ENCODE data around the gene NKAIN2.
"Not testable (repeated sequence)": the region's sequence is repeated elsewhere in the genome, so short reads cannot be mapped to it uniquely, and the experiment has no call there.

Gene NKAIN2

DNA sequence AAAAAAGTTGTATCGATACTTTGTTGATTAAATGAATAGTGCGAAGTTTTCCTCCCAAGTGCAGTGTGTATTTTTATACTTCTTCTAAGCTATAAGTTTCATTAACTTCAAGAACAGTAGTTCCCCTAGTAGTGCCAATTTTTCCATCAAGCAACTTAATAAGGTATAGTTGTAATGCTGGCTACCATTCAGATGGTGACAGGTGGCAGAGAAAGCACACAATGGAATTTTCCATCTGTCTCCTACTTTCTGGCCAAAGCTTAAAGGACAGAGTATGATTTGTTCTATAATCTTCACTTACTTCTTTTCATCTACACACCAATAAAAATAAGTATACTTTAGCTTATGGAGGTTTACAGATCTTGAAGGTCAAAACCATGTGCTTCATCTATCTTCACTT lies 431.1 kb downstream of the NKAIN2 start:
- H3K4me3 ChIP-seq (ENCODE audit: low read depth, low read length) = no peak overlapping the region
- TF ChIP-seq, protein P1, sequence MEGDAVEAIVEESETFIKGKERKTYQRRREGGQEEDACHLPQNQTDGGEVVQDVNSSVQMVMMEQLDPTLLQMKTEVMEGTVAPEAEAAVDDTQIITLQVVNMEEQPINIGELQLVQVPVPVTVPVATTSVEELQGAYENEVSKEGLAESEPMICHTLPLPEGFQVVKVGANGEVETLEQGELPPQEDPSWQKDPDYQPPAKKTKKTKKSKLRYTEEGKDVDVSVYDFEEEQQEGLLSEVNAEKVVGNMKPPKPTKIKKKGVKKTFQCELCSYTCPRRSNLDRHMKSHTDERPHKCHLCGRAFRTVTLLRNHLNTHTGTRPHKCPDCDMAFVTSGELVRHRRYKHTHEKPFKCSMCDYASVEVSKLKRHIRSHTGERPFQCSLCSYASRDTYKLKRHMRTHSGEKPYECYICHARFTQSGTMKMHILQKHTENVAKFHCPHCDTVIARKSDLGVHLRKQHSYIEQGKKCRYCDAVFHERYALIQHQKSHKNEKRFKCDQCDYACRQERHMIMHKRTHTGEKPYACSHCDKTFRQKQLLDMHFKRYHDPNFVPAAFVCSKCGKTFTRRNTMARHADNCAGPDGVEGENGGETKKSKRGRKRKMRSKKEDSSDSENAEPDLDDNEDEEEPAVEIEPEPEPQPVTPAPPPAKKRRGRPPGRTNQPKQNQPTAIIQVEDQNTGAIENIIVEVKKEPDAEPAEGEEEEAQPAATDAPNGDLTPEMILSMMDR (IDR thresholded peaks at IDR 0.05; ENCODE audit: low read depth, low read length) = no peak

DNA sequence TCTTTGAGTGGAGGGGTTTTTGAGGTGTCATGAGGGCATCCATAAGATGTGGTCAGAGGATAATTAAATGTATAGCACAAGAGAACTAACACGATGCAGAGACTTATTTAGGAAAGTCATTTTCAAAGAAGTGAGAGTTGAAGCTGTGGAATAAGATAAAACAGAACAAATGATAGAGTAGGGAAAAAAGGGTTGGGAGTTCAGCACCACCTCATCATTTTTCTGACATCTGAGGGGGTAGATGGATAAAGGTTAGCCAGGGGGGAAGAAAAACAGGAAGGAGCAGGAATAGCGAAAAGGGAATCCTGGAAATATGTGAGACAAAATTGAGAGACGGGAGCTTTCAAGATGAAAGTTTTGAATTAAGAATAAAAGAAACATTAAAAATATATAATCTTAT lies 434.2 kb downstream of the NKAIN2 start:
- TF ChIP-seq, protein P1 (IDR thresholded peaks at IDR 0.05; ENCODE audit: low read depth, low read length) = no peak
- H3K4me3 ChIP-seq (ENCODE audit: low read depth, low read length) = no peak overlapping the region

- H3K4me3 ChIP-seq (ENCODE audit: low read depth, low read length) = not testable (repeated sequence)
Measured at GRCh38 chr6:124238408-124238807, 434.7 kb downstream of the NKAIN2 start.

GRCh38 chr6:124254941-124255685 lies 451.4 kb downstream of the NKAIN2 start:
- TF ChIP-seq, protein P1 (IDR thresholded peaks at IDR 0.05; ENCODE audit: low read depth, low read length) = no peak
- no peak overlapping the region for H3K4me3 ChIP-seq (ENCODE audit: low read depth, low read length)

- H3K4me3 ChIP-seq (ENCODE audit: low read depth, low read length) = no peak overlapping the region
- TF ChIP-seq, protein P1 (IDR thresholded peaks at IDR 0.05; ENCODE audit: low read depth, low read length) = no peak
Measured at GRCh38 chr6:124260337-124260736, 456.7 kb downstream of the NKAIN2 start.

- TF ChIP-seq, protein P1 (IDR thresholded peaks at IDR 0.05; ENCODE audit: low read depth, low read length) = no peak
- H3K4me3 ChIP-seq (ENCODE audit: low read depth, low read length) = no peak overlapping the region
Measured at GRCh38 chr6:124269733-124270132, 466.1 kb downstream of the NKAIN2 start.

DNA sequence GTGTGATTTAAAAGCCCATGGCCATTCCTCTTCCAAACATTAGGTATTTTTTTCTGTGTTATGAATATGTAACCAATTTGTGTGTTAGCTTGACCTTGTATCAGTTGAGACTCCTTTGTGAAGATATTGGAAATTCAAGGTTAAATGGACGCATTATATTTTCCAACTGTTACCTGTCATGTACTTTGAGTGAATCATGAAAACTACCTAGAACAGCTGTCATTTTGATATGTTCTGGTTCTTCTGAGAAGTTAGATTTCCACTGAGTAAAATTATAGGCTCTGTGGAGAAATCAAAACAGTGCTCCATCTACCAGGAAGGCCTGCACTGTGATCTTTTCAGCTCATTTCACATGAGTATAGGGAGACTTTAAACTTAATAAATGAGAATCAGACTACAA lies 470.0 kb downstream of the NKAIN2 start:
- H3K4me3 ChIP-seq (ENCODE audit: low read depth, low read length) = no peak overlapping the region
- TF ChIP-seq, protein P1 (IDR thresholded peaks at IDR 0.05; ENCODE audit: low read depth, low read length) = no peak

DNA sequence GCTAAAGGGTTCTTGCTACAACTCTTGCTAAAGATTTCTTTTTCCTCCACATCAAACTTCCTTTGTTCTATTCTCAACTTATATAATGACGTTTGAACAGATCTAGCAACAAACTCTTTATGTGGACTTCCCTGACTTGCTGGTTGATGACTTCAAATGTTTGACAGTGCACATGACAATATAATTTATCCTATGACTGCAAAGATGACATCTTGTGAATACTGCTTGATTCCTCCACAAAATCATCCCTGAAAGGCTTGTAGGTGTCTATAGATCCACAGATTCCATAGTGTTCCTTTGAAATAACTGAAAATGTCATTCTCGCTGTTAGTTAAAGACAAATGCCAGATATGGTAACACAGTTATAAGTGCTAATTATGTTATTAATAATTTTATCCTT lies 478.9 kb downstream of the NKAIN2 start:
- TF ChIP-seq, protein P1 (IDR thresholded peaks at IDR 0.05; ENCODE audit: low read depth, low read length) = no peak
- H3K4me3 ChIP-seq (ENCODE audit: low read depth, low read length) = no peak overlapping the region
